Pancreas (tissue), 10 donors: ENCODE results near the gene IGDCC3. TPM values are rescaled to one million over a fixed set of nuclear protein-coding genes. Genes with fewer than 3 reads are reported as not detected.
A peak's percentile ranks its signal among the peaks of the same experiment; 100 is the strongest.

ENCODE experiments used
- ATAC-seq, 4 donors: fragments of 200-7000 bp; cut with Tn5 transposase; one replicate each; pipeline versions ENCODE4 v1.8.0 to v1.9.1; 2020; ENCODE audit warnings: mild to moderate bottlenecking in 4 of 4, moderate library complexity in 4 of 4
- DNase-seq, 6 donors: peaks; one replicate each; pipeline ENCODE4 v3.0.0-alpha.2; 2020
- FAIRE-seq: peaks from 2 replicates; lab custom pipeline; 2012; peaks lifted over from hg19 to GRCh38; lab: Jason Lieb, UNC
- H3K27ac ChIP-seq, 4 donors: fragments of 200-600 bp; sonication (generic); 1 replicate in 3 of 4; 2 replicates in 1 of 4; pipeline versions ENCODE4 v1.5.0 to v1.8.0; 2020
- H3K27me3 ChIP-seq, 4 donors: fragments of 200-600 bp; one replicate each; pipeline ENCODE4 v1.8.0; 2021
- H3K36me3 ChIP-seq, 3 donors: fragments of 200-600 bp; sonication (generic) in 1 of 3; one replicate each; pipeline versions ENCODE4 v1.5.0 to v1.8.0; 2020 to 2021
- H3K4me1 ChIP-seq, 3 donors: fragments of 200-600 bp; one replicate each; pipeline ENCODE4 v1.8.0; 2021
- H3K4me3 ChIP-seq, 4 donors: fragments of 200-600 bp; sonication (generic) in 2 of 4; one replicate each; pipeline versions ENCODE4 v1.5.0 to v1.8.0; 2020 to 2021
- H3K9me3 ChIP-seq, 4 donors: fragments of 200-600 bp; one replicate each; pipeline ENCODE4 v1.8.0; 2021
- WGBS, 2 donors: extraction: QIAGEN DNeasy Blood & Tissue Kit; methylation state at CpG; one replicate each; pipeline ENCODE4 v1.1.7; 2013; 5-methylcytosine and 5-hydroxymethylcytosine counted together
- intact Hi-C, 3 donors: fragments of 100-400 bp; cut with DNase I; formaldehyde crosslinking; loops; one replicate each; pipeline versions ENCODE4 v1.11.1 to v1.14.2; 2022
- polyA plus RNA-seq, 2 donors: library from polyadenylated mRNA; stranded (reverse); fragments of 200-250 nt; gene quantifications; one replicate each; pipeline ENCODE4 v1.2.3, GENCODE V29; 2013
- total RNA-seq, 6 donors: library from RNA; stranded (reverse); fragmentation: NEBNext Ultra II Directional in 4 of 6; extraction: Animal tissue kit (Norgen Biotek cat#: 25700) in 4 of 6; gene quantifications; one replicate each; pipeline versions ENCODE4 v1.2.1 to v1.2.4, GENCODE V29; 2021 to 2023
- TF ChIP-seq, protein P1 (sequence below), 4 donors: fragments of 200-600 bp; sonication (generic) in 3 of 4; IDR thresholded peaks; one replicate each; pipeline versions ENCODE4 v1.5.0 to v1.8.0; 2021; ENCODE audit warnings: antibody characterized with exemption in 4 of 4
- donor health status: healthy with polysubstance abuse.
- donor health status: DM: no; HTN: no; CAD: no; lungs with moderate emphysema.
- donor health status: DM: no; HTN: no; CAD: no.
- donor health status: control.
- donor health status: control.
- donor health status: Bipolar disorder and iron deficiency.
- donor health status: DM: yes; HTN: yes; CAD: no.
- donor health status: DM: no; HTN: no; CAD: no.
- donor health status: DM: no; HTN: no; CAD: no.
- donor health status: DM: yes; HTN: yes; CAD: no.

The IGDCC3 gene
- total and polyA plus RNA-seq, 8 donors, result 0.32 TPM; not detected in 7

DNA sequence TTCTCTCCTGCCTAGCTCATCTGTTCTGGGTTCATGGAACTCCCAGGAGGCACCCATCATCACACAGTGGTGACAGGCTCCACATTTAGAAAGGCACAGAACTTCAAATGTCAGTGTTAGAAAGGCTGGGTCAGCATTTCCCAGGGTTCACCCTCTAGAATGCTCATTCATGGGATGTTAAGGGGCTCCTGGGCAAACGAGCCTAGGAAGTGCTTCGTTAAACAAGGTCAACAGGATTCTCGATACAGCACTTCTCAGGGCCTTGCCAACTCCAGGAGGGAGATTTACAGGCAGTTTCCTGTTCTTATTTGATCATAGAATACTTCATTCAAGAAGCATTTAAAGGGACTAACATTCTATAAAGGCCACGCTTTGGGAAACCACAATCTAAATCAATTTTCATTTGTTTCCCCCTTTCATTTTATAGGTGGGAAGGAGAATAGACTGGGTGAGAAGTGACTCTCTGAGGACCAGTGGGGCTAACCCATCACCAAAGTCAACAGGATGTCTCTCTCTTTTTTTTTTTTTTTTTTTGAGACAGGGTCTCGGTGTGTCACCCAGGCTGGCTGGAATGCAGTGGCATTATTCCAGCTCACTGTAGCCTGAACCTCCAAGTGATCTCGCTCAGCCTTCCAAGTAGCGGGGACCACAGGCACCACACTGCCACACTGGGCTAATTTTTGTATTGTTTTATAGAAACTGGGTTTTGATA, 30.7 kb upstream of the IGDCC3 start:
- 71 to 81% methylated on average over 7 of the region's 7 CpGs for WGBS, 2 donors
- FAIRE-seq, result no peak
- TF ChIP-seq, protein P1, sequence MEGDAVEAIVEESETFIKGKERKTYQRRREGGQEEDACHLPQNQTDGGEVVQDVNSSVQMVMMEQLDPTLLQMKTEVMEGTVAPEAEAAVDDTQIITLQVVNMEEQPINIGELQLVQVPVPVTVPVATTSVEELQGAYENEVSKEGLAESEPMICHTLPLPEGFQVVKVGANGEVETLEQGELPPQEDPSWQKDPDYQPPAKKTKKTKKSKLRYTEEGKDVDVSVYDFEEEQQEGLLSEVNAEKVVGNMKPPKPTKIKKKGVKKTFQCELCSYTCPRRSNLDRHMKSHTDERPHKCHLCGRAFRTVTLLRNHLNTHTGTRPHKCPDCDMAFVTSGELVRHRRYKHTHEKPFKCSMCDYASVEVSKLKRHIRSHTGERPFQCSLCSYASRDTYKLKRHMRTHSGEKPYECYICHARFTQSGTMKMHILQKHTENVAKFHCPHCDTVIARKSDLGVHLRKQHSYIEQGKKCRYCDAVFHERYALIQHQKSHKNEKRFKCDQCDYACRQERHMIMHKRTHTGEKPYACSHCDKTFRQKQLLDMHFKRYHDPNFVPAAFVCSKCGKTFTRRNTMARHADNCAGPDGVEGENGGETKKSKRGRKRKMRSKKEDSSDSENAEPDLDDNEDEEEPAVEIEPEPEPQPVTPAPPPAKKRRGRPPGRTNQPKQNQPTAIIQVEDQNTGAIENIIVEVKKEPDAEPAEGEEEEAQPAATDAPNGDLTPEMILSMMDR (IDR thresholded peaks at IDR 0.05), result no peak

GRCh38 chr15:65406424-65407000, 28.7 kb upstream of the IGDCC3 start:
- TF ChIP-seq, protein P1 (IDR thresholded peaks at IDR 0.05), result no peak
- no peak for ATAC-seq
- H3K27me3 ChIP-seq, result no peaks in the 10 kb centered on the region
- intact Hi-C loops, result no loop called here
- H3K9me3 ChIP-seq, result no peaks in the 10 kb centered on the region
- no peaks in the 10 kb centered on the region for H3K36me3 ChIP-seq
- no peak for FAIRE-seq
- 87 to 90% methylated on average over 10 of the region's 10 CpGs for WGBS, 2 donors
- H3K4me3 ChIP-seq, result no peak overlapping the region
- peak in 1 of 6 donors; percentile 6 for DNase-seq
- peaks cover 0 to 6% (median 5%) of the 10 kb centered on the region in 3 donors for H3K4me1 ChIP-seq
- H3K27ac ChIP-seq, result no peak overlapping the region

More for the DNA sequence above, 30.7 kb upstream of the IGDCC3 start:
- H3K9me3 ChIP-seq, result no peaks in the 10 kb centered on the region
- no peak overlapping the region for H3K4me3 ChIP-seq
- H3K27me3 ChIP-seq, result no peaks in the 10 kb centered on the region
- H3K36me3 ChIP-seq, result no peaks in the 10 kb centered on the region
- ATAC-seq, result no peak
- peak in 1 of 6 donors; percentile 3 for DNase-seq
- H3K27ac ChIP-seq, result no peak overlapping the region
- intact Hi-C loops, result no loop called here
- H3K4me1 ChIP-seq, result peaks cover 0 to 4% (median 0%) of the 10 kb centered on the region in 3 donors

GRCh38 chr15:65405791-65406423, 28.1 kb upstream of the IGDCC3 start:
- intact Hi-C loops, result no loop called here
- DNase-seq (peak in 1 of 6 donors; percentile 1), ATAC-seq (no peak), FAIRE-seq (no peak)
- Histone ChIP-seq H3K4me3 (no peak overlapping the region), H3K36me3 (no peaks in the 10 kb centered on the region), H3K9me3 (no peaks in the 10 kb centered on the region), H3K27ac (no peak overlapping the region), H3K27me3 (no peaks in the 10 kb centered on the region), H3K4me1 (peaks cover 0 to 11% (median 7%) of the 10 kb centered on the region in 3 donors)
- TF ChIP-seq, protein P1 (IDR thresholded peaks at IDR 0.05), result no peak
- 90 to 92% methylated on average over 7 of the region's 7 CpGs for WGBS, 2 donors

GRCh38 chr15:65404186-65404872, 26.5 kb upstream of the IGDCC3 start:
- FAIRE-seq (no peak), DNase-seq (peak in 1 of 6 donors; percentile 15), ATAC-seq (no peak)
- TF ChIP-seq, protein P1 (IDR thresholded peaks at IDR 0.05), result no peak
- Histone ChIP-seq H3K9me3 (no peaks in the 10 kb centered on the region), H3K4me3 (no peak overlapping the region), H3K36me3 (no peaks in the 10 kb centered on the region), H3K4me1 (peaks cover 0 to 12% (median 7%) of the 10 kb centered on the region in 3 donors), H3K27ac (no peak overlapping the region), H3K27me3 (no peaks in the 10 kb centered on the region)
- 85 to 91% methylated on average over 6 of the region's 6 CpGs for WGBS, 2 donors
- intact Hi-C loops, result no loop called here
